Measurements from ENCODE around the gene CACNA2D4. TPM values are rescaled to one million over a fixed set of nuclear protein-coding genes. Genes with fewer than 3 reads are reported as not detected.

Gene CACNA2D4
- polyA plus RNA-seq, 3 donors from 2014 or later = 9.1 to 20.0 (median 9.6) TPM

- Mint-ChIP-seq H3K27ac (no peak overlapping the region), H3K9me3 (no peaks in the 10 kb centered on the region), H3K4me3 (no peak overlapping the region), H3K36me3 (no peaks in the 10 kb centered on the region), H3K27me3 (ENCODE audit: low read depth in 3 of 3) (peaks cover 0 to 10% (median 1%) of the 10 kb centered on the region in 3 donors), H3K4me1 (no peaks in the 10 kb centered on the region)
- no peak for DNase-seq
Measured at GRCh38 chr12:1836854-1837421, 81.5 kb downstream of the CACNA2D4 start.

- Mint-ChIP-seq H3K36me3 (no peaks in the 10 kb centered on the region), H3K9me3 (no peaks in the 10 kb centered on the region), H3K4me3 (no peak overlapping the region), H3K27ac (no peak overlapping the region), H3K27me3 (ENCODE audit: low read depth in 3 of 3) (peaks cover 0 to 10% (median 1%) of the 10 kb centered on the region in 3 donors), H3K4me1 (no peaks in the 10 kb centered on the region)
- no peak for DNase-seq
Measured at GRCh38 chr12:1836241-1836803, 82.1 kb downstream of the CACNA2D4 start.

DNA sequence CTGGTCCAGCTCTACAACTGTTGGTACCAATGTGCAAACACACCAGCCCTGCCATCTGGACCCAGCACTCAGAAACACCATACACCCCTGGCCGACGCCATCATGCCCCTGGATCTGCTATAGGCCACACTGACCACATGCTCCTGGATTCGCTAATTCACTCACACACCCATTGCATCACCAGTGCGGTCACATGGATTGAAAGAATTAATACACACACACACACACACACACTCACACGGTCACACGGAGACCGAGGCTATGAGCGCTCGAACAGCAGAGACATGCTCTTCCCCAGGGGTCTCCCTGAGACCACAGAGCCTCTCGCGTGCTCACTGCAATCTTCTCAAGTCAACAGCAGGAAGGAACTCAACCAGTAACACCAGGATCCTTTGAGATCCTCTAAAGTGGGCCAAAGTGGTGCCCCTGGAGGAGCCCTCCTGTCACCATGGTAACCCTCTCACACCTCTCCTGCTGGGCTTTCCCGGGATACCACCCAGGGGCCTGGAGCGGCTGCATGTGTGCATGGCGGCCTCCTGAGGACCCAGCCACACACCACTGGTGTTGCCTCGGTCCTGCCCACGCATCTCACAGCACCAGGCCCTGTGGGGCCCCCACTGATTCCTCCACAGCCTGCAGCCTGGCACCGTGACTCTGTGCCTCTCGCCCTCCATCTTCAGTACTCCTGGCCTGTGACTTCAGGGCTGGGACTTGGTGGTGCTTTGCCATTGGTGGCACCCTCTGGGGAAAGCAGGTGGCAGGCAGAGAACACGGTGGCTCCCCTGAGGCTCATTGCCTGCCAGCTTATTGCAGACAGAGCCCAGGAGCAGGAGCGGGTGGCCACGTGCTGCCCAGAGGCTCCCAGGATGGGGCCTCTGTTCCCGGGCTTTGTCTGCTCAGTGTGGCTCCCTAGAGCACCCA is 83.0 kb downstream of the CACNA2D4 start:
- no peak for DNase-seq
- Mint-ChIP-seq H3K27me3 (ENCODE audit: low read depth in 3 of 3) (peaks cover 1 to 9% (median 2%) of the 10 kb centered on the region in 3 donors), H3K27ac (no peak overlapping the region), H3K9me3 (no peaks in the 10 kb centered on the region), H3K4me3 (no peak overlapping the region), H3K36me3 (no peaks in the 10 kb centered on the region), H3K4me1 (no peaks in the 10 kb centered on the region)

DNA sequence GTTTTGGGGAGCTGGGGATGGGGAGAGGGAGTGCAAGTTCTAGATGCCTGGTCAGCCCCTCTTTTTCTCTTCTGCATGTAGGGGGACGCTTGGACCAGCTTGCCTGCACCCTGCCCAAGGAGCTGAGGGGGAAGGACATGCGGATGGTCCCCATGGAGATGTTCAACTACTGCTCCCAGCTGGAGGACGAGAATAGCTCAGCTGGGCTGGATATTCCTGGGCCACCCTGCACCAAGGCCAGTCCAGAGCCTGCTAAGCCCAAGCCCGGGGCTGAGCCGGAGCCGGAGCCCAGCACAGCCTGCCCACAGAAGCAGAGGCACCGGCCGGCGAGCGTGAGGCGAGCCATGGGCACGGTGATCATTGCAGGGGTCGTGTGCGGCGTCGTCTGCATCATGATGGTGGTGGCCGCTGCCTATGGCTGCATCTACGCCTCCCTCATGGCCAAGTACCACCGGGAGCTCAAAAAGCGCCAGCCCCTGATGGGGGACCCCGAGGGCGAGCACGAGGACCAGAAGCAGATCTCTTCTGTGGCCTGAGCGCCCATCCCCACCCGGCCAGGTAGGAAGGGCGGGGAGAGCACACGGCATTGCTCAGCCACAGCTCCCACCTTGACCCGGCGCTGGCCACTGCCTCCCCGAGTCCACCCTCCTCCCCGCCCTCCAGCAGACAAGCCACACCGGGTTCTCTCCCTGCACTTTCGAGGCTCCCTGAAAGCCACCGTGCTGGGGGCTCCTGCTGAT is 84.1 kb downstream of the CACNA2D4 start:
- Mint-ChIP-seq H3K27me3 (ENCODE audit: low read depth in 3 of 3) (peaks cover 1 to 10% (median 3%) of the 10 kb centered on the region in 3 donors), H3K4me3 (no peak overlapping the region), H3K27ac (no peak overlapping the region), H3K4me1 (no peaks in the 10 kb centered on the region), H3K36me3 (no peaks in the 10 kb centered on the region), H3K9me3 (no peaks in the 10 kb centered on the region)
- no peak for DNase-seq

DNA sequence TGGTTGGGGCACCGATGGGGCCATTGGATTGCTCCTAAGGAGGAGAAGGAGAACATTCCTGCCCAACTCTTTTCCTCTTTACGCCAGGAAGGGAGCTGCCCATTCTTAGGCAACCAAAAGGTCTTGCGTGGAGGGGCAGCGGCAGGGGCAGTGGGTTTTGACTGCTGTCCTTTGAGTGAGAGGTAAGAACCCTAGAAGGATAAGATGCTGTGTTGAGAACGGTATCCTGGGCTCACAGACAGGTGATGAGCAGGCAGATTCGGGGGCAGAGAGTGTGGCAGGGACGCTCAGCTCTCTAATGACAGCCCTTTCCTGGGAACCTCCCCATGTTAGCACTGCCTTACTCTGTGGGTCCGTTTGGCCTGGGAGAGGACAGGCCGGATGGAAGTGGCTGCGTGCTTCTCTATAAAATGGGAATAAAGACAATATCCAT is 84.8 kb downstream of the CACNA2D4 start:
- Mint-ChIP-seq H3K36me3 (no peaks in the 10 kb centered on the region), H3K4me1 (no peaks in the 10 kb centered on the region), H3K4me3 (no peak overlapping the region), H3K9me3 (no peaks in the 10 kb centered on the region), H3K27me3 (ENCODE audit: low read depth in 3 of 3) (peaks cover 1 to 10% (median 3%) of the 10 kb centered on the region in 3 donors), H3K27ac (no peak overlapping the region)
- DNase-seq = no peak

- Mint-ChIP-seq H3K36me3 (no peaks in the 10 kb centered on the region), H3K9me3 (no peaks in the 10 kb centered on the region), H3K4me1 (no peaks in the 10 kb centered on the region), H3K27me3 (ENCODE audit: low read depth in 3 of 3) (peaks cover 1 to 6% (median 3%) of the 10 kb centered on the region in 3 donors), H3K4me3 (no peak overlapping the region), H3K27ac (no peak overlapping the region)
- no peak for DNase-seq
Measured at GRCh38 chr12:1832801-1833595, 85.5 kb downstream of the CACNA2D4 start.

DNA sequence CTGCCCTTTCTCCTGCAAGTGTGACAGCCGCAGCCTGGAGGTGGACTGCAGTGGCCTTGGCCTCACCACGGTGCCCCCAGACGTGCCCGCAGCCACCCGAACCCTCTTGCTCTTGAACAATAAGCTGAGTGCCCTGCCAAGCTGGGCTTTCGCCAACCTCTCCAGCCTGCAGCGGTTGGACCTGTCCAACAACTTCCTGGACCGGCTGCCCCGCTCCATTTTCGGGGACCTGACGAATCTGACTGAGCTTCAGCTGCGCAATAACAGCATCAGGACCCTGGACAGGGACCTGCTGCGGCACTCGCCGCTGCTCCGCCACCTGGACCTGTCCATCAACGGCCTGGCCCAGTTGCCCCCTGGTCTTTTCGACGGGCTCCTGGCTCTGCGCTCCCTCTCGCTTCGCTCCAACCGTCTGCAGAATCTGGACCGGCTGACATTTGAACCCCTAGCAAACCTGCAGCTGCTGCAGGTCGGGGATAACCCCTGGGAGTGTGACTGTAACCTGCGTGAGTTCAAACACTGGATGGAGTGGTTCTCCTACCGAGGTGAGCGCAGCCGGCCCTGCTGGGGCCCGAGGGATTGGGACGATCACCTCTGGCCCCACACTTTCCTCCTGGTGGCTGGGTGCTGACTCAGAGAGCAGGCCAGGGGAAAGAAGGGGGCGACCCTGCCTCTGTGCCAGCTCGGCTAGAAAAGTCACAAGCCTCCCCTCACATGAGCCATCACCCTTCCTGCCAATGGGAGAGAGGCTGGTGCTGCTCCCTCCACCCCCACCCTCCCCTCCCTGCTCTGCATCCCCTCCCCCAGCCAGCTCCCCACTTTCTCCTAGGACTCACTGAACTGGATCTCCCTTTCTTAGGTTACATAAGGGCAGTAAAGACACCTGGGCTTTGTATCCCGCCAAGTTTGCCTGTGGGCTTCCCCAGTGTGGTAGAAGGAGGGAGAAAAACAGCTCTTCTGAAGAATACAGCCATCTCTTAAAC is 87.2 kb downstream of the CACNA2D4 start:
- Mint-ChIP-seq H3K4me3 (no peak overlapping the region), H3K9me3 (no peaks in the 10 kb centered on the region), H3K27me3 (ENCODE audit: low read depth in 3 of 3) (peaks cover 1 to 6% (median 2%) of the 10 kb centered on the region in 3 donors), H3K27ac (no peak overlapping the region), H3K36me3 (no peaks in the 10 kb centered on the region), H3K4me1 (no peaks in the 10 kb centered on the region)
- peak in 1 of 3 donors; percentile 17 for DNase-seq

DNA sequence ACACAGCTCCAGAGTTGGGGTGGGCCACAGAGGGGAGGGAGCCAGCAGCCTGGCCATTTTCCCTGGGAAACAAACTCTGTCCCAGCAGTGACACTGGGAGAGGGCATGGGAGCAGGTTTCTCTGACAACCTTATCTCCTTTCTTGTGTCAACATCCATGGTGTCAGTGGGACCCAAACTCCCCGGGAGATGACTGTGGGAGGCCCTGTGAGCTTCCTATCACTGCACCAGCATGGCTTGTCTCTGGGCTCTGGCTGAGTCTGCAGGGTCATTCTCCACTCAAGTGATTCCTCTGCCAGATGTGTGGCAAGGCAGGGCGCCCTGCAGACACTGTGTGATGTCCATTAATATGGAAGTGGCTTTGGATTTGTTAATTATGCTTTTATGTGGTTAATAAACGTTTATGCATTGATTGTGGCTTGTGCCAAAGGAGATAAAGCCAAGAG is 88.0 kb downstream of the CACNA2D4 start:
- no peak for DNase-seq
- no peaks in the 10 kb centered on the region for H3K9me3 Mint-ChIP-seq
- peaks cover 1 to 6% (median 2%) of the 10 kb centered on the region in 3 donors for H3K27me3 Mint-ChIP-seq (ENCODE audit: low read depth in 3 of 3)
- no peak overlapping the region for H3K4me3 Mint-ChIP-seq
- H3K27ac Mint-ChIP-seq = no peak overlapping the region
- H3K36me3 Mint-ChIP-seq = no peaks in the 10 kb centered on the region
- no peaks in the 10 kb centered on the region for H3K4me1 Mint-ChIP-seq

- no peak for DNase-seq
- Mint-ChIP-seq H3K27me3 (ENCODE audit: low read depth in 3 of 3) (peaks cover 1 to 10% (median 2%) of the 10 kb centered on the region in 3 donors), H3K36me3 (no peaks in the 10 kb centered on the region), H3K4me3 (no peak overlapping the region), H3K4me1 (no peaks in the 10 kb centered on the region), H3K9me3 (no peaks in the 10 kb centered on the region), H3K27ac (no peak overlapping the region)
Measured at GRCh38 chr12:1829306-1829900, 89.0 kb downstream of the CACNA2D4 start.

DNA sequence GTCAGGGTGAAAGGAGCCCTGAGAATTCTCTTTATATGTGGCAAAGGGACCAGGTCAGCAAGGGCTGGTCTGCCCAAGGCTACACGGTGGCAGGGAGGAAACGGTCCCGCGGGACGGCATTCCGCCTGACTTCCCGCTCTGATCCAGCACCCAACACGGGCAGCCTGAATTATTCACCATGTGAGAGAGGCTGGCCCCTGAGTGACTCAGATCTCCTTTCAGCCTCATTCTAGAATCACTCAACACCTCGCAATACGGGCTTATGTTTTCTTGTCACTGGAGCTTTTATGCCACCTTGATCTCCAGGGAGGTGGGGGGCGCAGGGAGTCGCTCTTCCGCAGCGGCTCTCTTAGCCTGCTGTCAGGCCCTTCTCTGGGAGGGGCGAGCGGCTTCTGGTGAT is 89.6 kb downstream of the CACNA2D4 start:
- H3K9me3 Mint-ChIP-seq = no peaks in the 10 kb centered on the region
- no peaks in the 10 kb centered on the region for H3K4me1 Mint-ChIP-seq
- no peak overlapping the region for H3K27ac Mint-ChIP-seq
- H3K36me3 Mint-ChIP-seq = no peaks in the 10 kb centered on the region
- H3K4me3 Mint-ChIP-seq = no peak overlapping the region
- DNase-seq = no peak
- peaks cover 2 to 10% (median 3%) of the 10 kb centered on the region in 3 donors for H3K27me3 Mint-ChIP-seq (ENCODE audit: low read depth in 3 of 3)

DNA sequence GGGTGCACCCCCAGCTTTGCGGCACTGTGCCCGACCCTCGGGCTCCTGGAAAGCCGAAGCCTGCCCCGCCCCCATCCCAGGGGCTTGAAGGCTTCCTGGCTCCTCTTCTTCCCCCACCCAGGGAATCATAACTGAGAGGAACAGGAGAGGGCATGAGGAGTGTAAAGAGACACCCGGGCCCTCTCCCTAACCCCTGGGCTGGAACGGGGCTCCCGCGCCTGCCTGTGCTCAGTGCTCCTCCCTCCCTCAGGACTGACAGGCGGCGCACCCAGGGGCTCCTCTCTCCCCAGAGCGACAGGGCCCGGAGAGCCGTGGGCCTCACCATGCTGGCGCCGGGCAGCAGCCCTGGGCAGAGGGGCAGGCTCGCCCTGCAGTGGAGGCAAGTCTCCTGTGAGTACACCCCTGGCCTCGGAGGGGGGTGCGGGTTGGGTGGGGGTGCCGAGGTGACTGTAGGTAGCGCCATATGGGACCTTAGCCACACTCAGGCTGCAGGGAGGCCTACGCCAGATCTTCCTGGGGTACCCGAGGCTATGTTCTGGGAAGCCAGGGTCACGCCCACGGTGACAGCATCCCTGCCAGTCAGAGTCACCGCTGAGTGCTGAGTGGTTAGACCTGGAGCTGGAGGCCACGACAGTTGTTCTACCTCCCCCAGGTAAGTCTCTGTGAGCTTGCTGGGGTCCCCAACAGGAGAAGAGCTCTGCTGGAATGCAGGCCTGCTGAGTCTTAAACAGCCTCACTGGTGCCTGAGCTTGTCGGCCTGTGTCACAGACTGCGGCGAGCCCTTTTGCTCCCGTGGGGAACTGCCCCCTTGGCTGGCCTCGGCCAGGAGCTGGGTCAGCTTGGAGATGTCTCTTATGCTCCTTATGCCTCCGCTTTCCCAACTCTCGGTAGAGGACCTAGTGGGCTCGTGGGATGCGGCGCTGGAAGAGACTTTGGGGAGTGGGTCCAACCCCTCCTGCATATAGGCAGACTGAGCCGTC is 90.3 kb downstream of the CACNA2D4 start:
- H3K27ac Mint-ChIP-seq = no peak overlapping the region
- H3K36me3 Mint-ChIP-seq = no peaks in the 10 kb centered on the region
- peaks cover 2 to 10% (median 4%) of the 10 kb centered on the region in 3 donors for H3K27me3 Mint-ChIP-seq (ENCODE audit: low read depth in 3 of 3)
- no peak overlapping the region for H3K4me3 Mint-ChIP-seq
- H3K4me1 Mint-ChIP-seq = no peaks in the 10 kb centered on the region
- no peaks in the 10 kb centered on the region for H3K9me3 Mint-ChIP-seq
- DNase-seq = no peak
